ENCODE data around the gene LOXHD1.

Gene LOXHD1

DNA sequence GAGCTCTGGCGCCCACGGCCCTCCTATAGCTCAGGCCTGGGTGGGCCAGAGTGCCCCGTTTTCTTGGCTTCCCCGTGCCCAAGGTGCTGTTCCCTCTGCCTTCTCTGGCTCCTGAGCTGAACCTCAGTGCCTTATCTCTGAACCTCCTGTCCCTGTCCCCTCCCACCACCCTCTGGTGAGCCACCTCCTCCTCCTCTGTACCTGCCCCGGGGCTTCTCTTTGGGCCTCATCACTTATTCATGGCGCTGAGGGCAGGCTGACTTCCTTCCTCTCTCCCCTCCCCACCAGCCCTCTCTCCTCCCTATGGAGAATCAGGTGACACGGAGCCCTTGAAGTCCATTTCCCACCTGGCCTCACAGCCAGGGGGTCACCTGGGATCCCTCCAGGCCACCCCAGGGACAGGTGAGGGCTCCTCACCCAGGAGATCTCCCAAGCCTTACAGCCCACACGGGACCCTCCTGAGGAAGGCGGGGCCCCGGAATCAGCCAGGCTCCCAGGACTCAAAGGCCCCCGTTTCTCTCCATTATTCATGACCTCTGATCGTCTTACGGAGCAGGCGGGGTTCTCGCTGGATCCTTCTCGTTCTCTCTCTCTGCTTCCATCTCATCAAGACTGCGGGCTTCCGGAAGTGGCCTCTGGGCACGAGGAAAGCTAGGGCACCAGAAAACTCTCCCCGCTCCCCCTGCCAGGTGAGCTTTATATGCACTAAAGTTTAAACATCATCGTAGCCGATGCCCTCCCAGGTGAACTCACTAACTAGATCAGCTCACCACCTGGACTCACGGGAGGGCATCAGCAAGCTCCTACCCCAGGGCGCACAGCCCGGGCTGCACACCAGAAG, at the start of gene LOXHD1:
Gene LOXHD1, minus strand, starts transcription at position 106 of the 841 bp plus-strand sequence. CDS start 187 bp downstream, outside the sequence.
- DNase-seq (ENCODE audit: low read depth, low spot score), result no peak

GRCh38 chr18:46705521-46705920, 48.5 kb upstream of the LOXHD1 start:
- DNase-seq (ENCODE audit: low read depth, low spot score), result no peak

- no peak for DNase-seq (ENCODE audit: low read depth, low spot score)
Observed at GRCh38 chr18:46704816-46705215, 47.8 kb upstream of the LOXHD1 start.

GRCh38 chr18:46704189-46704588, 47.2 kb upstream of the LOXHD1 start:
- DNase-seq (ENCODE audit: low read depth, low spot score), result no peak

DNA sequence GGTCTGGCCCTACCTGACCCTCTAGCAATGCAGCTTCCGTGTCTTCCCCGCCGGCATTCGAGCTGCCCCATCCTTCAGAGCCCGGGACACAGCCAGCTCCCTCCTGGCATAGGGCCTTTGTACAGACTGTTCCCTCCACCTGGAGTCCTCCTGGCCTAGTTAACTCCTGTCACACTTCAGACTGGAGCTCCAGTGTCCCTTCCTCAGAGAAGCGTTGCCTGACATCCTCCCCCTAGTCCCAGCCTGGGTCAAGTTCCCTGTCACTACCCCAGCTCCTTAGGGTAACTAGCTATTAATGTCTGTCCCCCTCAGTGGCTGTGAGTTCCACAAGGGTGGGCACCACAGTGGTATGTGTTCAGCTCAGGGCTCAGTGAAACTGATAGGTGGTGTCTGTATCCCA, 45.5 kb upstream of the LOXHD1 start:
- no peak for DNase-seq (ENCODE audit: low read depth, low spot score)

DNA sequence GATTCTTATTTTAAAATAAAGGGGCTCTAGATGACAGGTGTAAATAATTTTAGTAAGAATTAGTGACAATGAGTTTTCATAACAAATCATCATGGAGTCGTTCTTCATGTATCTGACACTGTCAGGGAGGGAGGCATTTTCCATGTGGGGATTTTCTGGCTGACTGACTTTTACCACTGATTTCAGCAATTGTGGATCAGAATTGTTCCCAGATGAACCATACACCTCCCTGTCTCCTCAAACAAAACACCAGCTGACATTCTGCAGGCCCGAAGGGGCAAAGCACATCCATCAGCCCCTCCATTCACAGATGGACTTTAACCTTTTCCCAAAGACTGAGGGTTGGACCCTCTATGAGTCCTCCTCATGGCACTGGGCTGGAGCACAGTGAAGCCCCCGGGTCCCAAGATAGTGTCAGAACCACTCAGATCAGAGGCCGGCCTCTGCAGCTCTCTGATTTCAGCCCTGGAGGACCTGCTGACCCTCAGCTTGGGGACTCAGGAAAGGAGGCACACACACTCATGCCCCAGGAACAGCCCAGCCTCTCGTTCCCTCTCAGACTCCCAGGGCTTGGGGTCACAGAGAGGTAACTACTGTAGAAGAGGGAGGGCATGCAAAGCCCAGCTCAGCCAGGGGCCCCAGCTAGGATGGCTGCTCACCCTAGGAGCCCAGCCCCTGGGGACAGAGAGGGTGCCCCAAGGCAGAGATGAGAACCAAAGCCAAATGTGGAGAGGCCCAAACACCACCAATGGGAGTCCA, 43.2 kb upstream of the LOXHD1 start:
- no peak for DNase-seq (ENCODE audit: low read depth, low spot score)

DNA sequence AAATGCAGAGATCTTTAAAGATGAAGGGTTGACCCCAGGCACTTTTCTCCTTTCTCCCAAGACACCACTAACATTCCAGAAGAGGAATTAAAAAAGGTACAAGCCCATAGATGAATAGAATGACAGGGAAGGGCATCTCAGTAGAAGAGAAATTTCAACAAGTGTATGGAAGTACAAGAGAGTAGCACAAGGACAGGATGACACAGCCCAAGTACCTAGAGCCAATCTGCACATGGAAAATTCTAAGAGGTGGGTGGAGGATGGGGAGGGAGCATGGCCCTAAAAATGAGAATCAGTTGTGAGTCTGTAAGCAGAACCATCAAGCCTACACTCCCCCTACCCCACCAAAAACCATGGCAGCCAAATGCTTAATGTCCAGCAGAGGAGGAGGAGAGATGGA, 39.7 kb upstream of the LOXHD1 start:
- DNase-seq (ENCODE audit: low read depth, low spot score), result no peak

GRCh38 chr18:46696268-46696667, 39.2 kb upstream of the LOXHD1 start:
- DNase-seq (ENCODE audit: low read depth, low spot score), result no peak

DNA sequence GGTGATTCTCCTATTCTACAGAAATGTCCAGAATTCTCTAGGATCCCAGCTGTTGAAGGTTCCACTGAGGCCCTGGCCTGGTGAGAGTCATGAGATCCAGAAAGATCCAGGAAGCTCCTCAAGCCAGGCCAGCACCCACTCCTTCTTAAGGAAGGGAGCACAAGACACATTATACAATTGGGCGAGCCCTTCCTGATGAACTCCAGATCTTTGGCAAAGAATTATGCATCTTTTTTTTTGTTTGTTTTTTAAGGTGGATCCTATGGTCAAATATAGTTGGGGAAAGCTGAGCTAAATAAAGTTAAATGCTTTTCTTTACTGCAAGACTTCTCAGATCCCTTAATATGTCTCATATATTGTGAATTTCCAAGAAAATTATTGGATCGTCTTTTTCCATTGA, 37.0 kb upstream of the LOXHD1 start:
- no peak for DNase-seq (ENCODE audit: low read depth, low spot score)

DNA sequence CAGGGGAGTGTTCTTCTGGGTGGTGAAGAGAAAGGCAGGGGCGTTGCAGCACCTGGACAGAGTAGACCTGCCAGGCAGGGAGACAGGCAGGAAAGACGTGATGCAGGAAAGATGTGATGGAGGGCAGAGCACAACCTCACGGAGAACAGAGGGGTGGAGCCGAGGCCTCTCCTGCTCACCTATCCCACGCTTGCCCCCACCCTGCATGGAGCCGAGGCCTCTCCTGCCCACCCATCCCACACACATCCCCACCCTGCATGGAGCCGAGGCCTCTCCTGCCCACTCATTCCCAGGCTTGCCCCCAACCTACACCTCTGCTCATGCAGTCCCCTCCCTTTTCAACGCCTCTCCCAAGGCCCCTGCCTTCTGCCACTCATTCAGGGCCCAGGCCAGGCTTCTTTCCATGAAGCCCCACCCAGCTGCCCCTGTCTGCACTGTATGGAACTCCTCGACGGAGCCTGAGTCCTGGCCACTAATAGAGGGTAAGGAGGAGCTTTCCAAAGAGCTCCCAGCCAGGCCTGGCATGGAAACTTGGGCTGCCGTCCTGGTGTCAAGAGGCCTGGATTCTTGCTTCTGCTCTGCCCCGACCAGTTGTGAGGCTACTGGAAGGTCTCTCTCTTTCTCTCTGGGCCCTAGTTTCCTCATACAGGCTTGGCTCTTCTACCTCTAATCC, 32.0 kb upstream of the LOXHD1 start:
- no peak for DNase-seq (ENCODE audit: low read depth, low spot score)

DNA sequence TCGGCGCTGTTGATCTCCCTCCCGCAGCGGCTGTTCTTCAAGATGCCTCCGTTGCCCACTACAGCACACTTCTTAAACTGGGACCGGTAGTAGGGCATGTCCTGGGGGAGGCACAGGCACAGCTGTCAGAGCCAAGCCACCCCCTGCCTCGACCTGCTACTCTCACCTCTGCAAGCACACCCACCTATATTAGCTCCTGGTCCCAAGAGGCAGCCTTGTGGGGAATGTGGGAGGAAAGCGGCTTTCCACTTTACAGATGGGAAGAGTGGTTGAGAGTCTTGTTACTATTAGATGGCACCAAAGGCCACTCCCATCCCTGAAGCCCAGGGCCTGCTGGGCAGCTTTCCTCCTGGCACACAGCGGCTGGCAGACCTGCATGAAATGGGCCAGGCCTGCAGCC, 29.2 kb upstream of the LOXHD1 start:
- no peak for DNase-seq (ENCODE audit: low read depth, low spot score)

DNA sequence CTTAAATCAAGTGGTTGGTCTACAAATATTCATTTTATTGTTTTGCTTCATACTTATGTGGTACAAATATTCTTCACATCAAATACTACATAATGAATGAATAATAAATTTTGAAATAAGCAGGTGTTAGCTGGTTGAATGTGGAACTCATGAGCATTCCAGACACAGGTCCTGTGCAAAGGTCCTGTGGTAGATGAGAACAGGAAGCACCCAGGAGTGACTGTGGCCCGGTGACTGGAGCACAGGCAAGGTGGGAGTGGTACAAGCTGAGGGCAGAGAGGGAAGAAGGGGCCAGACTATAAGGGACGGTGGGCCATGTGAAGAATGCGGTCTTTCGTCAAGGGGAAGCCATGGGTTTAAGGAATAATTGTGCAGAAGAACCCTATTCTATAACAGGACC, 26.2 kb upstream of the LOXHD1 start:
- no peak for DNase-seq (ENCODE audit: low read depth, low spot score)

GRCh38 chr18:46680784-46681695, 24.0 kb upstream of the LOXHD1 start:
- no peak for DNase-seq (ENCODE audit: low read depth, low spot score)

- no peak for DNase-seq (ENCODE audit: low read depth, low spot score)
Observed at GRCh38 chr18:46679846-46680598, 23.0 kb upstream of the LOXHD1 start.

DNA sequence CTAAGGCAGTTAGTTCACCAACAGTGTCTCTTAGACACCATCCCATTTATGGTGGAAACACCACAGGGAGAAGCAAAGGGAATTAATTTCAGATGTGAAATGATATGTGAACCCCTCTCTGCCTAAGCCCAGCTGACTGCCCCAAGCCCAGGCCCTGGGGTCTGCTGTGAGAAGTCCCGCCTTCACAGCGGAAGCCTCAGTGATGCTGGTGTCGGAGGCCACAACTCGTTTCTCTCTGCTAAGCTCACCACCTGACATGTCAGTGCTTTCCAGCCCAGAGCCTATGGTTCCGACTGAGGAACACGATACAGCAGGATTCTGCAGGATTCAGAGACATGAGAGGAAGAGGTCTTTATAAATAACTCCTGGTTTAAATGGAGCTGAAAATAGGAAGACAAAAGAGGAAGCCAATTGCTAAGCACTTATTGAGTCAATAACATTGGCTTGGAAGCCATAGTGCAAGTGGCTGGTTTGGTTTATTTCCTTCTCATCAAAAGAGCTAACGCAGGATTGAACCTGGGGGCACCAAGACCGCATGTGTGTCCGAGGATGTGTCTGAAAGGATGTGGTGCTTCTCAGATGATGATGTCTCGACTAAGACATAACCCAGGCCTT, 21.9 kb upstream of the LOXHD1 start:
- DNase-seq (ENCODE audit: low read depth, low spot score), result no peak

DNA sequence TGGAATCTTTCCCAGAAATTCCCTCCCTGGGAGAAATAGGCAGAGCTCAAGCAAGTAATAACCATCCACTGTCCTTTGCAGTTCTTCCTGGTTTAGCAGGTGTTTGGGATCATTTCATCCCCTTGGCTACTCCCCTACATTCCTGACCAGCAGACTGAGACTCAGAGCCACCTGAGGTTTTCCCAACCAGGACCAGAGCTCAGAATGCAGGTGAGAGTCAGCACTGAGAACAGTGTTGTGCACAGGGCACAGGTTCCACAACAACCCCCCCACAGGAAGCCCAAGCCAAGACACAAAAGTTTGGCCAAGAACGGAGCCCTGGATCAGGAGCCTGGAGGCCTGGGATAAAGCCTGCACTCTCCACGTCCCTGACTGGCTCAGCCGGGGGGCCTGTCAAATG, 21.0 kb upstream of the LOXHD1 start:
- DNase-seq (ENCODE audit: low read depth, low spot score), result no peak

GRCh38 chr18:46677611-46678010, 20.6 kb upstream of the LOXHD1 start:
- no peak for DNase-seq (ENCODE audit: low read depth, low spot score)

GRCh38 chr18:46676182-46676835, 19.3 kb upstream of the LOXHD1 start:
- DNase-seq (ENCODE audit: low read depth, low spot score), result peak; percentile 82

GRCh38 chr18:46675112-46675511, 18.1 kb upstream of the LOXHD1 start:
- no peak for DNase-seq (ENCODE audit: low read depth, low spot score)
